Spleen (tissue), 7 donors: ENCODE data around the gene RNF19B.

ENCODE experiments used
- POLR2A ChIP-seq, 3 donors: fragments of 450-650 bp; IDR thresholded peaks; one replicate each; pipeline ENCODE4 v1.5.1; 2017; ENCODE audit warnings: antibody characterized with exemption in 3 of 3, mild to moderate bottlenecking in 1 of 3
- POLR2AphosphoS5 ChIP-seq, 3 donors: sonication (generic); formaldehyde crosslinking; IDR thresholded peaks; one replicate each; pipeline ENCODE4 v1.5.1; 2017; ENCODE audit warnings: antibody characterized with exemption in 3 of 3
- TF ChIP-seq, protein P1 (sequence below), 11 experiments: fragments of 200-600 bp in 7 of 11; fragments of 450-650 bp in 4 of 11; sonication (generic) in 4 of 11; IDR thresholded peaks in 8 of 11; conservative IDR thresholded peaks in 3 of 11; 1 replicate in 7 of 11; 2 replicates in 4 of 11; pipeline versions ENCODE4 v1.4.0 to v1.8.0; 2016 to 2021; ENCODE audit warnings: antibody characterized with exemption in 11 of 11, inconsistent platforms in 4 of 11, mild to moderate bottlenecking in 1 of 11
- donor health status: DM: no; HTN: no; CAD: no; lungs with moderate emphysema.
- donor health status: DM: no; HTN: no; CAD: no.
- donor health status: DM: no; HTN: no; CAD: no.

DNA sequence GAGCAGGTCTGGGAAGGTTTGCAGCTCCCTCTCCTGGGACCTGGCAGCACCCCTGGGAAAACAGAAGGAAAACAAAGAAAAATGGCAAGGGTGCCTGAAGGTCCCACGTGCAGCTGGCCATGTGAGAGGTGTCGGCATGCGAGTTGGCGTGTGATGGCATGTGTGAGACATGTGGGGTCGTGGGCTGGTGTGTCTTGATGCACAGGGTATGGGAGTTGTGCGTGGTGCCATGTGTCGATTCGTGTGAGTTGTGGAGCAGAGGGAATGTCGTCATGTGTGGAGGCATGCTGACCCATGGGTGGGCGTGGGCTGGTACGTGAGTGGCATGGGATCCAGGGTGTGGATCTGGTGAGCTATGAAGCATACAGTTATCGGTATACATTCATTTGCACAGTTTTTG, 77.0 kb downstream of the RNF19B start:
- TF ChIP-seq, protein P1, sequence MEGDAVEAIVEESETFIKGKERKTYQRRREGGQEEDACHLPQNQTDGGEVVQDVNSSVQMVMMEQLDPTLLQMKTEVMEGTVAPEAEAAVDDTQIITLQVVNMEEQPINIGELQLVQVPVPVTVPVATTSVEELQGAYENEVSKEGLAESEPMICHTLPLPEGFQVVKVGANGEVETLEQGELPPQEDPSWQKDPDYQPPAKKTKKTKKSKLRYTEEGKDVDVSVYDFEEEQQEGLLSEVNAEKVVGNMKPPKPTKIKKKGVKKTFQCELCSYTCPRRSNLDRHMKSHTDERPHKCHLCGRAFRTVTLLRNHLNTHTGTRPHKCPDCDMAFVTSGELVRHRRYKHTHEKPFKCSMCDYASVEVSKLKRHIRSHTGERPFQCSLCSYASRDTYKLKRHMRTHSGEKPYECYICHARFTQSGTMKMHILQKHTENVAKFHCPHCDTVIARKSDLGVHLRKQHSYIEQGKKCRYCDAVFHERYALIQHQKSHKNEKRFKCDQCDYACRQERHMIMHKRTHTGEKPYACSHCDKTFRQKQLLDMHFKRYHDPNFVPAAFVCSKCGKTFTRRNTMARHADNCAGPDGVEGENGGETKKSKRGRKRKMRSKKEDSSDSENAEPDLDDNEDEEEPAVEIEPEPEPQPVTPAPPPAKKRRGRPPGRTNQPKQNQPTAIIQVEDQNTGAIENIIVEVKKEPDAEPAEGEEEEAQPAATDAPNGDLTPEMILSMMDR (IDR thresholded peaks at IDR 0.05 in 8 of 11, conservative IDR thresholded peaks at IDR 0.05 in 3 of 11) = no peak
- TF ChIP-seq POLR2A (IDR thresholded peaks at IDR 0.05) = no peak
- TF ChIP-seq POLR2AphosphoS5 (IDR thresholded peaks at IDR 0.05) = no peak
